ENCODE measurements around the gene ZNF197. TPM values are rescaled to one million over a fixed set of nuclear protein-coding genes. Genes with fewer than 3 reads are reported as not detected.
"Not testable (repeated sequence)": the region's sequence is repeated elsewhere in the genome, so short reads cannot be mapped to it uniquely, and the experiment has no call there.

ZNF197 gene
- 10 to 100 TPM; 13.2 to 19.4 (median 15.8) TPM for total RNA-seq

DNA sequence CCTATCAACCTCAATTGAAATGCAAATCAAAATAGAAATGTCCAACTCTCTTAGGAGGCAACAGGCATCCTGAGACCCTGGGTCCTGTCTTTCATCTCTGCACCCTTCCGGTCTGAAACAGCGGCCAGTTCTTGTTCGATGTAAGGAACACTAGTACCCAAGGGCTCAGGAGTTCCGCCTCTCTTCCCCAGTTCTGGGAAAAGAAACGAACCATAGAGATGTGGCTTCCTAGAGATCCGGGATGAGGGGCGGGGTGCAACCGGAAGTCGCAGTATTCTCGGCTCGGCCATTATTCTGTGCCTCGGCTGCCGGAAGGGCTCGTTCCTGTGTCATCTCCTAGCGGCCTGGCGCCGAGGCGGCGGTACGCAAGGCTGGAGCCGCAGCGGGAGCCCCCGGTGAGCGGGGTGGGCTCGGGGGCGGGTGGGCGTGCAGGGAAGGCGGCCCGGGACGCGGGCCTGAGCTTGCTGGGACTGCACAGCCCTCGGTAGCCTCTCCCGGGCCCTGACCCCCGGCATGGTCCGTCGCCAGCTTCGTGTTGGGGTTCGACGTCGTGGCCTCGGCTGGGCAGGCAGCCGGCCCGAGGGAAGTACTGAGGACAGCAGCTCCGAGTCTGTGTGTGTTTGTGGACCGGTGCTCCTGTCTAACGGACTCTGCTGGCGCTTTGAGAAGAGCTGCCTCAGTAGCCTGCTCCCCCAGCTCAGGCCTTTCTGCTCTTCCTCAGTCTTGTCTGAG lies at the start of gene ZNF197:
ZNF197 (plus strand) TSS at position 288 of the 732 bp plus-strand sequence. CDS start 4,119 bp downstream, outside the sequence.
- intact Hi-C loops (cut with DNase I; ENCODE audit: low total_unique reads): no loop called here
- 0% methylated on average over 13 to 34 of the region's 47 CpGs for WGBS, 2 donors
- H3K4me3 ChIP-seq (ENCODE audit: low read depth, poor library complexity, severe bottlenecking): peak within 1 kb of the TSS; percentile 72
- peak; percentile 85 to 96 for DNase-seq (ENCODE audit: low spot score in 2 of 2)
- no peak for TF ChIP-seq POLR2A (IDR thresholded peaks at IDR 0.05)
- TF ChIP-seq, protein P1, sequence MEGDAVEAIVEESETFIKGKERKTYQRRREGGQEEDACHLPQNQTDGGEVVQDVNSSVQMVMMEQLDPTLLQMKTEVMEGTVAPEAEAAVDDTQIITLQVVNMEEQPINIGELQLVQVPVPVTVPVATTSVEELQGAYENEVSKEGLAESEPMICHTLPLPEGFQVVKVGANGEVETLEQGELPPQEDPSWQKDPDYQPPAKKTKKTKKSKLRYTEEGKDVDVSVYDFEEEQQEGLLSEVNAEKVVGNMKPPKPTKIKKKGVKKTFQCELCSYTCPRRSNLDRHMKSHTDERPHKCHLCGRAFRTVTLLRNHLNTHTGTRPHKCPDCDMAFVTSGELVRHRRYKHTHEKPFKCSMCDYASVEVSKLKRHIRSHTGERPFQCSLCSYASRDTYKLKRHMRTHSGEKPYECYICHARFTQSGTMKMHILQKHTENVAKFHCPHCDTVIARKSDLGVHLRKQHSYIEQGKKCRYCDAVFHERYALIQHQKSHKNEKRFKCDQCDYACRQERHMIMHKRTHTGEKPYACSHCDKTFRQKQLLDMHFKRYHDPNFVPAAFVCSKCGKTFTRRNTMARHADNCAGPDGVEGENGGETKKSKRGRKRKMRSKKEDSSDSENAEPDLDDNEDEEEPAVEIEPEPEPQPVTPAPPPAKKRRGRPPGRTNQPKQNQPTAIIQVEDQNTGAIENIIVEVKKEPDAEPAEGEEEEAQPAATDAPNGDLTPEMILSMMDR (IDR thresholded peaks at IDR 0.05): no peak

DNA sequence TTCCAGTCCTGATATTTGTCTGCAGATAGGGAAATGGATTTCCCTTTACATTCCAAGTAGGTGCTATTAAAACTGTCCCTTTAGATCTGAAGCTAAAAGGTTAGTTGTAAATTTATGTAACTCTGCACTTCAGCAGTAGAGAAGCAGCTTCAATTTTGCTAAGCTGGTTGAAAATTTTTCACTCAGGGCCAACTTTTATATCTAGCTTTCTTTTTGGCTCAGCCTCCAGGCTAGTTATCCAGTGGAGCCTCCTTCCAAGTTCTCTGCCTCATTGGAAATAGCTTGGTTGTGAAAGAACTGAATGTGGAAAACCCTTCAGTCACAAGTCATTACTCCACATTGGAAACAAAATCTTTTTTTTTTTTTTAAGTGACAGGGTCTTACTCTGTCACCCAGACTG lies 48.2 kb upstream of the ZNF197 start:
- DNase-seq (ENCODE audit: low spot score in 2 of 2): no peak
- intact Hi-C loops (cut with DNase I; ENCODE audit: low total_unique reads): no loop called here
- H3K4me3 ChIP-seq (ENCODE audit: low read depth, poor library complexity, severe bottlenecking): no peak overlapping the region
- TF ChIP-seq, protein P1 (IDR thresholded peaks at IDR 0.05): no peak
- TF ChIP-seq POLR2A (IDR thresholded peaks at IDR 0.05): no peak

DNA sequence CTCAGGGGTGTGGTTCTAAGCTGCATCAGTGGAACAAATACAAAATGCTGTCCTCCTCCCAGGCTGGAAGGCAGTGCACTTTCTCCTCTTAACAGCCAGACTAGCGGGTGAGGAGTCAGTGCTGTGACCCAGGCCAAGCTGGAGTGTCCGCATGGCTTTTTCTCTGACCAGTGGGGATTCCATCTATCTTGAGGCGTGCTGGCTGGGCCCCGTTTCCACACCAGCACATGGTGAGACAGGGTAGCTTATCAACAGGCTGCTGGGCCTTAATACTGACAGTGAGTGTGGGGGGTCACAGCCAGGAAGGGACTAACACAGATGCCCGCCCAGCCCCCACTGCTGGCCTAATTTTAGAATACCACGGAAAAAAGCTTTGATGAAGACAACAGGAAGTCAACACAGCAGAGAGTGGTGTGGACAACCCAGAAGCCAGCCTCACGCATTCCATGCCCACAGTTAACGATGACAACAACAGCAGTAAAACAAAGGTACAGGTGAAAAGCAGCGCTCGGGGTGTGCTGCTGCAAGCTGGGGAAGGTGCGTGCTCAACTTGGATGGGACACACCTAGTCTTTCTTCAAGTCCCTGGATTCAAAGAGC lies 47.4 kb upstream of the ZNF197 start:
- DNase-seq (ENCODE audit: low spot score in 2 of 2); intact Hi-C loops (cut with DNase I; ENCODE audit: low total_unique reads); H3K4me3 ChIP-seq (ENCODE audit: low read depth, poor library complexity, severe bottlenecking): not testable (repeated sequence)
- WGBS, 2 donors: 90 to 92% methylated on average over 11 of the region's 11 CpGs

DNA sequence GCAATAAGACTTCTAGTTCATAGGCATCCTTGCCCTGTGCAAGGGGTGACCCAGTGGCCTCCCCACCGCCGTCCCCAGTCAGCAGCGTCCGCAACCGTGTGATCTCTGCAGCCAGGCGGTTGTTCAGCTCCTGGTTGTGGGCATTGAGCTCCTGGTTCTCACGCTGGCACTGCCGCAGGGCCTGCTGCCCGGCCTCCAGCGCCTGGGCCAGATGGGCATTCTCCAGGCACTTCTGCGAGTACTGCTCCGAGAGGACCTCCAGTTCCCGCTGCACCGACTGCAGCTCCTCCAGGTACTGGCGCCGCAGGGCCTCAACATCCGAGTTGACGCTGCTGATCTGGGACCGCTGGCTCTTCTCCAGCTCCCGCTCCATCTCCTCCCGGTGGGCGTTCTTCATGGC lies 46.5 kb upstream of the ZNF197 start:
- H3K4me3 ChIP-seq (ENCODE audit: low read depth, poor library complexity, severe bottlenecking); DNase-seq (ENCODE audit: low spot score in 2 of 2); intact Hi-C loops (cut with DNase I; ENCODE audit: low total_unique reads): not testable (repeated sequence)
- 98 to 99% methylated on average over 19 to 22 of the region's 22 CpGs for WGBS, 2 donors

DNA sequence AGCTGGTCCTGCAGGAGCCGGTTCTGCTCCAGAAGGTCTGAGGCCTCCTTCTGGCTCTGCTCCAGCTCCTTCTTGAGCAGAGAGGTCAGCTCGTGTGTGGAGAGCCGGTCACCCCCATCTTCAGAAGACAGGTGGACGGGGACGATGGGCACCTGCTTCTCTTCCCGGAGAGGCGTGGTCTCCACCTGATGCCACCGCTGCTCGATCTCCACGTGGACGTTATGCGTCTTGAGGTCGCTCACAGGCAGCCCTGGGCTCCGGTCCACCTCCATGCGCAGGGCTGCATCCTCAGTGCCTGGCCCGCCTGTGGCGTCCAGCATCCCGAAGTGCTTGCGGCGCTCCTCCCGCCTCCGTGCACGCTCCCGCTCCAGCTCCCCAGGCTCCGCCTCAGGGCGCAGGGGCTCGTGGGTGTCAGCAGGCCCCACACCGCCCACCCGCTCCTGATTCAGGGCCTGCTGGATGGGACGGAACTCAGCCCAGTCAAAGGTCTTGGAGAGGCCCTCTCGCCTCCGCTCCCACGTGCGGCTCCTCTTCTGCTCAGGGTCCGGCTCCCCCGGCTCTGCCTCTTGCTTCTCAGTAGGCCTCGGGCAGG lies 45.8 kb upstream of the ZNF197 start:
- H3K4me3 ChIP-seq (ENCODE audit: low read depth, poor library complexity, severe bottlenecking); DNase-seq (ENCODE audit: low spot score in 2 of 2); intact Hi-C loops (cut with DNase I; ENCODE audit: low total_unique reads): not testable (repeated sequence)
- WGBS, 2 donors: 97 to 98% methylated on average over 36 to 37 of the region's 37 CpGs

DNA sequence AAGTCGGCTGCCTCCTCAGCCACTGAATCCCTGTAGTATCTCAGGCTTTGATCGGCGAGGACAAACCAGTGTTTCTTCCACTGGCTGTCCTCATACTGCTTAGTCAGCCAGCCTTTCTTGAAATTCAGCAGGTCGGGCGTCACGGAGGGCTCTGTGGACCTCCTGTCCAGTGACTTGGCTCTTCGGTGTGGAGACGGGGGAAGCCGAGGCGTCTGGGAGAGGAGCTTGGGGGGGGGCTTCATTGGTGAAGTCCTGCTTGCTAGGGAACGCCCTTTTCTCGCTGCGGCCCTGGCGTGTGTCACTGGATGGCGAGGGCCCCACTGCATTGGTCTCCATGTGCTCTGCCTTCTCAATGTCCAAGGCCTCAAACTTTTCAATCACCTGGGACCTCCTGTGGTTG lies 45.1 kb upstream of the ZNF197 start:
- intact Hi-C loops (cut with DNase I; ENCODE audit: low total_unique reads); H3K4me3 ChIP-seq (ENCODE audit: low read depth, poor library complexity, severe bottlenecking); DNase-seq (ENCODE audit: low spot score in 2 of 2): not testable (repeated sequence)
- 95 to 96% methylated on average over 15 of the region's 15 CpGs for WGBS, 2 donors

DNA sequence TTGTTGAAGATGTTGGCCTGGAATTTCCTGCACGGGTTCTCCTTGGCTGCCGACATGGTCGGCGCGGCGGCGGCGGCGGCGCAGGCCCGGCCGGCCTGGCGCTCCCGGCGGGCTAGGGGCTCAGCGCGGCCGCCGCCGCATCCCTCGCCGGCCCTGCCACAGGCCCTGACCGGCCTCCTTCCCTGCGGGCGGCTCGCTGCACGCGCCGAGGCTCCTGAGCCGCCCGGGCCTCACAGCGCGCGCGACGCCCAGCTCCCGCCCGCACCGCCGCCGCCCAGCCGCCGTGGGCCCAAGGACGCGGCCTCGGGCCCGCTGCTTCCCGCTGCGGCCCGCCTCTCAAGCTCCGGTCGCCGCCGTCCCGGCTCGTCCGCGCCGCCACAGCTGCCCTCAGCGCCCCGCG lies 43.9 kb upstream of the ZNF197 start:
- H3K4me3 ChIP-seq (ENCODE audit: low read depth, poor library complexity, severe bottlenecking); intact Hi-C loops (cut with DNase I; ENCODE audit: low total_unique reads); DNase-seq (ENCODE audit: low spot score in 2 of 2): not testable (repeated sequence)
- WGBS, 2 donors: 50 to 63% methylated on average over 38 to 44 of the region's 62 CpGs

DNA sequence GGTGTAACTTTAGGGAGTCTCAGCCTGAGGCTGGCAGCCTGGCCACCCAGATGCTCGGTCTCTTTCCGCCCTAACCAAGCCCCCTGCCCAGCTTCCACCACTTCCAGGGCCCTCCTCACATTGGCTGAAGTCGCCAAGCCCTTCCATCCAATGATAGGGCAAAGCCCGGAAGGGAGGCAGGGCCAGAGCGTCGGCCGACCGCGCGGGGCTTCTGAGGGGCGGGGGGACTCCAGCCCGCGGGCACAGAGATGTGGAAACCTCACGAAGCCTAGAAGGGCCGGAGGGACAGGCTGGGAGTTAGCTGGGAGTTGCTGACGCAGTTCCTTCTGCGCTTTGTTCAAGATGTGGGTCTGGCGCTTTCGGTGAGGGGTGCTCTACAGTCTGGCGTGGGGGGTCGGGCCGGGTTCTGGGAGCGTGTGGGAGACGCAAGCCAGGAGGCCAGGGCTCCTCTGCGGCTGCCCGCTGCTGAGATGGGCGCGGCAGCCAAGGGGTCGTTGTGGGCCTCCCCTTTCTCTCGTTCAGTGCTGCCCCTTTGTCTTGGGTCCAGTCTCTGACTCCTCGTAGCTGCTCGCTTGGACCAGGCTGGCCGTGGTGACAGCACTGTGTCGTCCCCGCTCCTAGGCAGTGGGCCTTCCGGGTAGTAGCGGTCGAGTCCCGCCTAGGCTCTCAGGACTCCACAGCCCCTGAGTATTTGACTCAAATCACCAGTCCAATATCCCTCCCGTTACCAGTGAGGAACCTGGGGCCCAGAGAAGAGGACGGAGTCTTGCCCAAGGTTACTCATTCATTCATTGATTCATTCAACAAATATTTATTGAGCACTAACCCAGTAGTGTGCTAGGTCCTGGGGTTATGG lies 40.0 kb upstream of the ZNF197 start, which contains the start of gene ZNF660:
ZNF660 (plus strand) TSS at position 319 of the 856 bp plus-strand sequence. CDS start 9,230 bp downstream, outside the sequence.
- peak within 1 kb of the TSS; percentile 46 for H3K4me3 ChIP-seq (ENCODE audit: low read depth, poor library complexity, severe bottlenecking)
- TF ChIP-seq, protein P1 (IDR thresholded peaks at IDR 0.05): no peak
- no peak for TF ChIP-seq POLR2A (IDR thresholded peaks at IDR 0.05)
- intact Hi-C loops (cut with DNase I; ENCODE audit: low total_unique reads): no loop called here
- peak; percentile 15 to 88 for DNase-seq (ENCODE audit: low spot score in 2 of 2)
- 2 to 3% methylated on average over 38 to 40 of the region's 41 CpGs for WGBS, 2 donors

All from lower leg skin (tissue), 4 donors.